SU-DHL-6 (cell line): ENCODE results near the gene RC3H1.

Experiments
- H2AFZ ChIP-seq: fragments of 200-600 bp; sonication (generic); 2 replicates; pipeline ENCODE4 v1.6.1; 2014; ENCODE audit warnings: low read depth, mild to moderate bottlenecking, moderate library complexity, mixed read lengths, antibody characterized with exemption, low read length; ENCODE audit not compliant: severe bottlenecking
- H3F3A ChIP-seq: fragments of 200-600 bp; shearing (Covaris generic); 2 replicates; pipeline ENCODE4 v1.6.0; 2016; ENCODE audit warnings: antibody characterized with exemption, mild to moderate bottlenecking; ENCODE audit not compliant: insufficient read depth
- H3K27ac ChIP-seq: fragments of 200-600 bp; sonication (generic); 2 replicates; pipeline ENCODE4 v1.5.1; 2016; ENCODE audit warnings: low read depth, mild to moderate bottlenecking, low read length, moderate library complexity, mixed read lengths
- H3K27me3 ChIP-seq: fragments of 200-600 bp; sonication (generic), shearing (Covaris generic); 2 replicates; pipeline ENCODE4 v1.6.0; 2014; ENCODE audit warnings: mild to moderate bottlenecking, low read length
- H3K36me3 ChIP-seq: fragments of 200-600 bp; sonication (generic); 2 replicates; pipeline ENCODE4 v1.6.1; 2014; ENCODE audit warnings: mild to moderate bottlenecking, low read length, mixed read lengths
- H3K4me2 ChIP-seq: fragments of 300-600, 200-600 bp; shearing (Covaris generic), sonication (generic); 2 replicates; pipeline ENCODE4 v1.6.0; 2014; ENCODE audit warnings: low read length, low read depth, mild to moderate bottlenecking; ENCODE audit not compliant: poor library complexity, severe bottlenecking
- H3K4me3 ChIP-seq: fragments of 200-600 bp; sonication (generic); 2 replicates; pipeline ENCODE4 v1.5.1; 2014; ENCODE audit warnings: antibody characterized with exemption, low read length, mild to moderate bottlenecking, mixed read lengths; ENCODE audit not compliant: insufficient read depth, poor library complexity, severe bottlenecking
- H3K79me2 ChIP-seq: fragments of 200-600 bp; sonication (generic); 2 replicates; pipeline ENCODE4 v1.6.1; 2014; ENCODE audit warnings: mild to moderate bottlenecking, low read length, moderate library complexity; ENCODE audit not compliant: insufficient read depth
- H3K9ac ChIP-seq: fragments of 200-600 bp; sonication (generic); 2 replicates; pipeline ENCODE4 v1.7.0; 2014; ENCODE audit warnings: mild to moderate bottlenecking, low read length
- H3K9me2 ChIP-seq: fragments of 200-600 bp; sonication (generic); replicated peaks from 2 replicates; pipeline ENCODE4 v1.6.1; 2014; ENCODE audit warnings: low read length; ENCODE audit not compliant: insufficient read depth
- H3K9me3 ChIP-seq: fragments of 200-600 bp; sonication (generic); 2 replicates; pipeline ENCODE4 v1.6.1; 2014; ENCODE audit warnings: low read length, mixed read lengths; ENCODE audit not compliant: insufficient read depth
- H4K20me1 ChIP-seq: fragments of 200-600 bp; sonication (generic); 2 replicates; pipeline ENCODE4 v1.6.1; 2014; ENCODE audit warnings: low read depth, mild to moderate bottlenecking, antibody characterized with exemption, low read length, moderate library complexity, mixed read lengths
- EZH2phosphoT487 ChIP-seq: fragments of 200-600 bp; sonication (generic), shearing (Covaris generic); conservative IDR thresholded peaks from 2 replicates; pipeline ENCODE4 v1.6.1; 2018; ENCODE audit warnings: mild to moderate bottlenecking, antibody characterized with exemption, low read length, moderate library complexity, mixed read lengths
- TF ChIP-seq, protein P1 (sequence below): fragments of 200-600 bp; sonication (generic); IDR thresholded peaks from one replicate; pipeline ENCODE4 v1.5.1; 2017; ENCODE audit warnings: antibody characterized with exemption, mild to moderate bottlenecking, low read length, moderate library complexity; ENCODE audit not compliant: insufficient read depth, poor library complexity, severe bottlenecking

Gene RC3H1, protein sequence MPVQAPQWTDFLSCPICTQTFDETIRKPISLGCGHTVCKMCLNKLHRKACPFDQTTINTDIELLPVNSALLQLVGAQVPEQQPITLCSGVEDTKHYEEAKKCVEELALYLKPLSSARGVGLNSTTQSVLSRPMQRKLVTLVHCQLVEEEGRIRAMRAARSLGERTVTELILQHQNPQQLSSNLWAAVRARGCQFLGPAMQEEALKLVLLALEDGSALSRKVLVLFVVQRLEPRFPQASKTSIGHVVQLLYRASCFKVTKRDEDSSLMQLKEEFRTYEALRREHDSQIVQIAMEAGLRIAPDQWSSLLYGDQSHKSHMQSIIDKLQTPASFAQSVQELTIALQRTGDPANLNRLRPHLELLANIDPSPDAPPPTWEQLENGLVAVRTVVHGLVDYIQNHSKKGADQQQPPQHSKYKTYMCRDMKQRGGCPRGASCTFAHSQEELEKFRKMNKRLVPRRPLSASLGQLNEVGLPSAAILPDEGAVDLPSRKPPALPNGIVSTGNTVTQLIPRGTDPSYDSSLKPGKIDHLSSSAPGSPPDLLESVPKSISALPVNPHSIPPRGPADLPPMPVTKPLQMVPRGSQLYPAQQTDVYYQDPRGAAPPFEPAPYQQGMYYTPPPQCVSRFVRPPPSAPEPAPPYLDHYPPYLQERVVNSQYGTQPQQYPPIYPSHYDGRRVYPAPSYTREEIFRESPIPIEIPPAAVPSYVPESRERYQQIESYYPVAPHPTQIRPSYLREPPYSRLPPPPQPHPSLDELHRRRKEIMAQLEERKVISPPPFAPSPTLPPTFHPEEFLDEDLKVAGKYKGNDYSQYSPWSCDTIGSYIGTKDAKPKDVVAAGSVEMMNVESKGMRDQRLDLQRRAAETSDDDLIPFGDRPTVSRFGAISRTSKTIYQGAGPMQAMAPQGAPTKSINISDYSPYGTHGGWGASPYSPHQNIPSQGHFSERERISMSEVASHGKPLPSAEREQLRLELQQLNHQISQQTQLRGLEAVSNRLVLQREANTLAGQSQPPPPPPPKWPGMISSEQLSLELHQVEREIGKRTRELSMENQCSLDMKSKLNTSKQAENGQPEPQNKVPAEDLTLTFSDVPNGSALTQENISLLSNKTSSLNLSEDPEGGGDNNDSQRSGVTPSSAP

DNA sequence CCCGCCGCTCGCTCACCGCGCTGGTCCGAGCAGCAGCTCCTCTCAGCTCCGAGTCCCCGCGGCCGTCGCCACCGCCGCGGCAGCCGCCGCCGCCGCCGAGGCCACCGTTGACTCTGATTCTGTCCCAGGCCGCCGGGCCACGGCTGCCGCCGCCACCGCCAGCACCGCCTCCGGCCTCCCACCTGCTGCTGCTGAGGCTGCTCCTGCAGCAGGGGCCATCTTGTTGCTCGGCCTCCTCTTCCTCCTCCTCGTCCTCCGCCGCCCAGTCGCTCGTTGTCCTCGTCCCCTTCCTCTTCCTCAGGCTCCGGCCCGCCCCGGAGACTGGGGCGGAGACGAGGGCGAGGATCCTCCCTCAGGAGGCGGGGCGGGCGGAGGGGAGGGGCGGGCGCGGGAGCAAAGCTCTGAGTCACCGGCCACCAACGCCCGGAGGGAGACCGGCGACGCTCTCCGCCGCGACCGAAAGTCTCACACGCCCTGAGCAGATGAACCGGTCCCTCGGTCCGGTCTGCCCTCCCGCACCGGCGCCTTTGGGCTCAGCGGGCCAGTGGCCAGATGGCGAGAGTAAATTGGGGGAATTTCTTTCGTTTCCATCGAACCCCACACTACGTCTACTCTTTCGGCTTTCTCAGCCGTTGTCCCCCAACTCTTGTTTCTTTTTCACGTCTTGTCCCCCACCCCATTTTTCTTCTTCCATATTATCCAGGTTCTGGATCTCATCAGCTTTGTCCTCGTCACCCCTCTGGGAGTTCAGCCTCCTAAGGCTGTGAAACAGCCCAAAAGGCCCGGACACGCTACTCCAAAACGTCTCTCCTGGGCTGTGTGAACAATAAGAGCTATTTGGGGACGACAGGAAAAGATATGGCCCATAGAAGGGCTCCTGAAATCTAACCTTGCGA is at the start of gene RC3H1:
Gene RC3H1 (minus strand): TSS at position 278 of the 896 bp plus-strand sequence. CDS start 29,372 bp downstream, outside the sequence.
- H3K9me3 ChIP-seq, result no peaks in the 10 kb centered on the region
- peak within 1 kb of the TSS; percentile 58 for H3K27ac ChIP-seq
- peaks cover 16% of the 10 kb centered on the region for H4K20me1 ChIP-seq
- H3K4me3 ChIP-seq, result peak within 1 kb of the TSS; percentile 80
- peaks cover 46% of the 10 kb centered on the region for H3K79me2 ChIP-seq
- H3K36me3 ChIP-seq, result peaks cover 6% of the 10 kb centered on the region; the same call in 1 of the 2 replicates
- no peaks in the 10 kb centered on the region for H3K27me3 ChIP-seq
- H3K4me2 ChIP-seq, result peak within 1 kb of the TSS; percentile 76
- H3K9me2 ChIP-seq, result no peaks in the 10 kb centered on the region
- TF ChIP-seq, protein P1, sequence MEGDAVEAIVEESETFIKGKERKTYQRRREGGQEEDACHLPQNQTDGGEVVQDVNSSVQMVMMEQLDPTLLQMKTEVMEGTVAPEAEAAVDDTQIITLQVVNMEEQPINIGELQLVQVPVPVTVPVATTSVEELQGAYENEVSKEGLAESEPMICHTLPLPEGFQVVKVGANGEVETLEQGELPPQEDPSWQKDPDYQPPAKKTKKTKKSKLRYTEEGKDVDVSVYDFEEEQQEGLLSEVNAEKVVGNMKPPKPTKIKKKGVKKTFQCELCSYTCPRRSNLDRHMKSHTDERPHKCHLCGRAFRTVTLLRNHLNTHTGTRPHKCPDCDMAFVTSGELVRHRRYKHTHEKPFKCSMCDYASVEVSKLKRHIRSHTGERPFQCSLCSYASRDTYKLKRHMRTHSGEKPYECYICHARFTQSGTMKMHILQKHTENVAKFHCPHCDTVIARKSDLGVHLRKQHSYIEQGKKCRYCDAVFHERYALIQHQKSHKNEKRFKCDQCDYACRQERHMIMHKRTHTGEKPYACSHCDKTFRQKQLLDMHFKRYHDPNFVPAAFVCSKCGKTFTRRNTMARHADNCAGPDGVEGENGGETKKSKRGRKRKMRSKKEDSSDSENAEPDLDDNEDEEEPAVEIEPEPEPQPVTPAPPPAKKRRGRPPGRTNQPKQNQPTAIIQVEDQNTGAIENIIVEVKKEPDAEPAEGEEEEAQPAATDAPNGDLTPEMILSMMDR, result no peak
- no peak for TF ChIP-seq EZH2phosphoT487
- peak within 1 kb of the TSS; percentile 92 for H3K9ac ChIP-seq
- peak within 1 kb of the TSS; percentile 98 for H2AFZ ChIP-seq
- peaks cover 3% of the 10 kb centered on the region; the same call in 1 of the 2 replicates for H3F3A ChIP-seq

DNA sequence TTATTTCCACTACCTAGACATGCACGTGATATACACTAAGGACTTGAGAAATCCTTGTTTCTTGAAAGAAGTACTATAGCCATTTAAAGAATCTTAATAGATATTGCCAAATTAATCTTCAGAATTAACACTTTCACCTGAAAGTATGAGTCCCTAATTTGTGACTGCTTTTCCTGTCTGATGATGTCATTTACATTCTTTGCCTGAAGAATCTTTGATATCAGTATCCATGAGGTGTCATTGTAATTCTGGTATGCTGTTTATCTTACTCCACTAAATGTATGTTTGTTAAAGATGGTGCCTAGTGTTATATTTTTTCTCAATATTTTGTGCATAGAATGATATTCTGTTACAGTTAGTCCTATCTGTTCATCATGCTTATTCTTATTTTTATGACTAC is 48.5 kb upstream of the RC3H1 start:
- no peaks in the 10 kb centered on the region for H3K36me3 ChIP-seq
- H3F3A ChIP-seq, result no peaks in the 10 kb centered on the region
- no peak overlapping the region for H3K4me3 ChIP-seq
- no peak overlapping the region for H3K4me2 ChIP-seq
- H4K20me1 ChIP-seq, result no peaks in the 10 kb centered on the region
- H3K9me2 ChIP-seq, result no peaks in the 10 kb centered on the region
- no peak overlapping the region for H2AFZ ChIP-seq
- H3K9ac ChIP-seq, result no peak overlapping the region
- H3K27ac ChIP-seq, result no peak overlapping the region
- no peaks in the 10 kb centered on the region for H3K27me3 ChIP-seq
- no peaks in the 10 kb centered on the region for H3K9me3 ChIP-seq
- no peak for TF ChIP-seq EZH2phosphoT487
- TF ChIP-seq, protein P1, result no peak
- no peaks in the 10 kb centered on the region for H3K79me2 ChIP-seq

DNA sequence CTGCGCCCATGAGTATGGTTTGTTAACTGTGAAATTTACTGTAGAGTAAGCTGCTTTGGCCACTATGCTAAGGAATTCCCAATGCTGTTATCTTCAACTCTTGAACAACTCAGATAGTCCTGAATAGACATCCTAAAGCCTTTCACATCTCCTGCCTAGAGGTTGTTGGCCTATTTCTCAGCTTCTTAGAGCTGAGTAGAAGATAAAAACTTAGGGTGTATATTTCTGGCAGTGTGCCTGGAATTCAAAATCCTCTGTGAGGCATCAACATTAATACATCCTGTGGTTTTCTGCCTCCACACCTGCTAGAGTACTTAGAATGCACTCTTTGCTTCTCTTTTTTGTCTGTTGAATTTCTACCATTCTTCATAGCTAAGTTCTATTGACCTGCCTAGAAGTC is 45.8 kb upstream of the RC3H1 start:
- no peaks in the 10 kb centered on the region for H3K79me2 ChIP-seq

More for the DNA sequence above, 45.8 kb upstream of the RC3H1 start:
- TF ChIP-seq, protein P1, result no peak
- no peak for TF ChIP-seq EZH2phosphoT487
- no peak overlapping the region for H3K4me3 ChIP-seq
- no peak overlapping the region for H3K9ac ChIP-seq
- H3K4me2 ChIP-seq, result no peak overlapping the region
- H3K36me3 ChIP-seq, result no peaks in the 10 kb centered on the region
- no peaks in the 10 kb centered on the region for H3K9me3 ChIP-seq
- H3K9me2 ChIP-seq, result no peaks in the 10 kb centered on the region
- H4K20me1 ChIP-seq, result no peaks in the 10 kb centered on the region
- no peaks in the 10 kb centered on the region for H3K27me3 ChIP-seq
- no peak overlapping the region for H2AFZ ChIP-seq
- no peaks in the 10 kb centered on the region for H3F3A ChIP-seq
- no peak overlapping the region for H3K27ac ChIP-seq
